Upper lobe of left lung (tissue), 4 donors: ENCODE data around the gene PDLIM5.

ENCODE experiments used
- CTCF ChIP-seq, 6 experiments: fragments of 450-650 bp in 4 of 6; fragments of 200-600 bp in 2 of 6; sonication (generic) in 2 of 6; IDR thresholded peaks; one replicate each; pipeline ENCODE4 v1.5.1; 2016 to 2019; ENCODE audit warnings: antibody characterized with exemption in 6 of 6
- POLR2A ChIP-seq, 4 donors: fragments of 450-650 bp; IDR thresholded peaks; one replicate each; pipeline ENCODE4 v1.5.1; 2016 to 2017; ENCODE audit warnings: antibody characterized with exemption in 4 of 4, mild to moderate bottlenecking in 2 of 4

- no peak for TF ChIP-seq CTCF (IDR thresholded peaks at IDR 0.05)
- TF ChIP-seq POLR2A (IDR thresholded peaks at IDR 0.05): no peak
These were observed 57.1 kb downstream of the PDLIM5 start for GRCh38 chr4:94508806-94509205.
